Epidermal melanocyte (primary cell): ENCODE measurements around the gene FOLR1.
"Not testable (repeated sequence)": the region's sequence is repeated elsewhere in the genome, so short reads cannot be mapped to it uniquely, and the experiment has no call there.

Experiments used
- DNase-seq: peaks from one replicate; pipeline ENCODE4 v3.0.0; 2011; ENCODE audit warnings: low spot score; ENCODE audit not compliant: insufficient read length

FOLR1 gene

DNA sequence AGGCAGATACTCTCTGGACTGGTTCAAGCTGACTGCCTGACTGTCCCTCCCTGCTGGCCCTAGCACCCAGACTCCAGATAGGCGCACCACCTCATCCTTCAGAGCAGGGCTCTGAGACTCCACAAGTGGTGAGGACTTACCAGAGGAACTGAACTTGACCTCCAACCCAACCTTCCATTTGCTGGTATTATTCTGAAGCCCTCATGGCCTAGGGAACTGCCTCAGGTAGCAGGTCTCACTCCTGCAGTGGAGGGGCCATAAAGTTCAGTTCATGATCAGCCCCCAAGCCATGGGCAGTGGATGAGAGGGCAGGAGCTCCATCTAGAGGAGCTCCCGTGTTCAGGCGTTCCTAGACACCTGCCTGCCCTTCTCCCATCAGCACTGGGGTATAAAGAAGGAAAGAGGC is 10.4 kb upstream of the FOLR1 start:
- not testable (repeated sequence) for DNase-seq

DNA sequence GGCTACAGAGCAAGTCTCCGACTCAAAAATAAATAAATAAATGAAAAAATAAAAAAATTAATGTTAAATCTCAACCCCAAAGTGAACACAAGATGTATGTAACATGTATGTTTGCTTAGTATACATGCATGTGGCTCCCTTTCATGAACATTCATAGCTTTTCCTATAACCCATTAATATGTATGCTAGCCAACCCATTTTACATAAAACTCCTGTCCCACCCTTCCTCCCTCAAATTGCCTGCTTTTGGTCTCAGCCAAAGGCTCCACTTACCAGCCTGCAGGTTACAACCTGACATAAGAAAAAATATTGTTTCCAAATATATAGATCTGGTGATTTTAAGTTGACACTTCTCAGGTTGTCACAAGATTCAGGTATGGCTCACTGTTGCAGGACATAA is 3.7 kb upstream of the FOLR1 start:
- no peak for DNase-seq

DNA sequence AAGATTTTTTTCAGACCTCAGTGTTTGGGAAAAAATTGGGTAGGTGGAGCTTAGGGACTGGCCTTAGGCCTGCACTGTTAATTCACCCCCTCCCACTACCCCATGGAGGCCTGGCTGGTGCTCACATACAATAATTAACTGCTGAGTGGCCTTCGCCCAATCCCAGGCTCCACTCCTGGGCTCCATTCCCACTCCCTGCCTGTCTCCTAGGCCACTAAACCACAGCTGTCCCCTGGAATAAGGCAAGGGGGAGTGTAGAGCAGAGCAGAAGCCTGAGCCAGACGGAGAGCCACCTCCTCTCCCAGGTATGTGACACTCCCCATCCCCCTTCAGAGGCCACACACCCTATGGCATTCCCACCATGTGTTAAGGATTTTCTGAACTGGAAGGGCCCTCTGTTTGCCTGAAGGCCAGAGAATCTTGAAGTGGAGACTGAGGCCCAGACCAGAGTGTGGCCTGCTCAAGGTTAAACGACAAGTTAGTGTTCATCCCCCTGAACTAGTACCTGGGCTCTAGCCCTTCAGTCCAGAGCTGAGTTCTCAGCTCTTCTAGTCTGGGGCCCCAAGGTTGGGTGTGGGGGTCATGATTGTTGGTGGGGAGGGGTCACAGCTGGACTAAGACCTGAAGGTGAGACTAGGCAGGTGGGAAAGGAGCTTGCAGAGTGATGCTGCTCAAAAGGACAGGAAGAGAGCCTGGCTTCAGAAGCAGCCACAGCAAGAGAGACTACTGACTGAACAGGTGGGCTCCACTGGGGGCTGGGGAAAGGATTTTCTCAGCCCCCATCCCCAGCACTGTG is 2.3 kb upstream of the FOLR1 start:
- DNase-seq = no peak

DNA sequence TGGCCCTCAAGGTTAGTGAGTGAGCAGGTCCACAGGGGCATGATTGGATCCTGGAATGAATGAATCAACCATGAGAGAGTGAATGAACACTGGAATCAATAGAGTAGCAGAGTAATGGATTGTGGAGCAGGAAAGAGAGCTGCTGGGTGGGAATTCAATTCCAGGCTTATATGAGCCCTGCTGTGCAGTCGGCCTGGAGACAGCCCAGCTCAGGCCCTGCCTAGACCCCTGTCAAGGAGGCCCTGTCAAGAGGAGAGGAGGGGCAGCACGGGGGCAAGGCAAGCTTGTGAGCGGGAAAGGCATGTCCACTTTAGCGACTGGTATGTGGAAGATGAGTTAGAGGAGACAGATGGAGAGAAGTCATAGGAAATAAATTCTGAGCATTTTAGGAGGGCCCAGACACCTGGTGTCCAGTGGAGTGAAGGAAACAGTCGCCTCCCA is 1.3 kb upstream of the FOLR1 start:
- DNase-seq = no peak

DNA sequence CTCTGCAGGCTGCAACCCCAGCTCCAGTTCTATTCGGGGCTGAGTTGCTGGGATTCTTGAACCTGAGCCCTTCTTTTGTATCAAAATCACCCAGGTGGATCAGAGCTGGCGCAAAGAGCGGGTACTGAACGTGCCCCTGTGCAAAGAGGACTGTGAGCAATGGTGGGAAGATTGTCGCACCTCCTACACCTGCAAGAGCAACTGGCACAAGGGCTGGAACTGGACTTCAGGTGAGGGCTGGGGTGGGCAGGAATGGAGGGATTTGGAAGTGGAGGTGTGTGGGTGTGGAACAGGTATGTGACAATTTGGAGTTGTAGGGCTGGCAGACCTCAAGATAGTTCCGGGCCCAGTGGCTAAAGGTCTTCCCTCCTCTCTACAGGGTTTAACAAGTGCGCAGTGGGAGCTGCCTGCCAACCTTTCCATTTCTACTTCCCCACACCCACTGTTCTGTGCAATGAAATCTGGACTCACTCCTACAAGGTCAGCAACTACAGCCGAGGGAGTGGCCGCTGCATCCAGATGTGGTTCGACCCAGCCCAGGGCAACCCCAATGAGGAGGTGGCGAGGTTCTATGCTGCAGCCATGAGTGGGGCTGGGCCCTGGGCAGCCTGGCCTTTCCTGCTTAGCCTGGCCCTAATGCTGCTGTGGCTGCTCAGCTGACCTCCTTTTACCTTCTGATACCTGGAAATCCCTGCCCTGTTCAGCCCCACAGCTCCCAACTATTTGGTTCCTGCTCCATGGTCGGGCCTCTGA is 3.8 kb downstream of the FOLR1 start:
- no peak for DNase-seq

DNA sequence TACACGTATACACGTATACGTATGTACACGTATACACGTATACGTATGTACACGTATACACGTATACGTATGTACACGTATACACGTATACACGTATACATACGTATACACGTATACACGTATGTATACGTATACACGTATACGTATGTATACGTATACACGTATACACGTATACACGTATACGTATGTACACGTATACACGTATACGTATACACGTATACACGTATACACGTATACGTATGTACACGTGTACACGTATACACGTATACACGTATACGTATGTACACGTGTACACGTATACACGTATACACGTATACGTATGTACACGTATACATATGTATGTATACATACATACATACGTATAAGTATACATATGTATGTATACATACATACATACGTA is 9.5 kb downstream of the FOLR1 start:
- DNase-seq = not testable (repeated sequence)

DNA sequence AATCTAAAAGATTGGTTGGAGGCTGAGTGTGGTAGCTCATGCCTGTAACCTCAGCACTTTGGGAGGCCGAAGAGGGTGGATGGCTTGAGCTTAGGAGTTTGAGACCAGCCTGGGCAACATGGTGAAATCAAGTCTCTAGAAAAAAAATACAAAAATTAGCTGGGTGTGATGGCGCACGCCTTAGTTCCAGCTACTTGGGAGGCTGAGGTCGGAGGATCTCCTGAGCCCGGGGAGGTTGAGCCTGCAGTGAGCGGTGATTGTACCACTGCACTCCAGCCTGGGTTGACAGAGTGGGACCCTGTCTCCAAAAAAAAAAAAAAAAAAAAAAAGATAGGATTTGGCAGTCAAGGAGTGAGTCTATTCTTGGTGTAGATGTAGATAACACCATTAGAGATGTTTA is 10.6 kb downstream of the FOLR1 start:
- no peak for DNase-seq

DNA sequence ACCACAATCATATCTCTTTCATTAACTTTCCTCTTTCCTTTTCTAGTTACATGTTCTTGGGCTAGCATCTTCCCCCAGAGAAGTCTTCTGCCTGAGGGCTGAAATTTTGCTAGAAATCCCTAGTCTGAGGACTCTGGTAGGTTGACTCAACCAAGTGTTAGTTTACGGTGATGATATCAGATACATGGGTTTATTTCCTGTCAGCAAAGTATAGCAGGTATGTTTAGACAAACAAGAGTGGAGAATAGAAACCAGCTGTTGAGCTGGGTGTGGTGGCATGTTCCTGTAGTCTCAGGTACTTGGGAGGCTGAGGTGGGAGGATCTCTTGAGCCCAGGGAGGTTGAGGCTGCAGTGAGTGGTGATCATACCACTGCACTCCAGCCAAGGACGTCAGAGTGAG is 11.2 kb downstream of the FOLR1 start:
- no peak for DNase-seq

DNA sequence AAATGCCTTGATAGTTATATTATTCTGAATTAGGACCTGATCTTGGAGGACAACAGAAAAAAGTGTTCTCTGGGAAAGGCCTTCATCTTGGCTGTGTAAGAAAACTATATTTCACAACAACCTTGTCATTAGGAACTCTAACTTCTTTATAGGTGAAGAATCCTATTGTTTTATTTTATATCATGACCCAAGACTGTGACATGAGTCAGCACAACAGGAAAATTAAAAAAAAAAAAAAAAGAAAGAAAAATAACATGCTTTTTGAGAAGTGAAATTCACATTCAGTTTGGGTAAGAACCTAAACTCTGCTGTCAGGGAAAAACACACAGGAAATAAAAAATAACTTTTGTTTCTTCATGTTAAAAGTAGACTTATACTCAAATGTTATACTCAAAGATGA is 12.9 kb downstream of the FOLR1 start:
- no peak for DNase-seq

DNA sequence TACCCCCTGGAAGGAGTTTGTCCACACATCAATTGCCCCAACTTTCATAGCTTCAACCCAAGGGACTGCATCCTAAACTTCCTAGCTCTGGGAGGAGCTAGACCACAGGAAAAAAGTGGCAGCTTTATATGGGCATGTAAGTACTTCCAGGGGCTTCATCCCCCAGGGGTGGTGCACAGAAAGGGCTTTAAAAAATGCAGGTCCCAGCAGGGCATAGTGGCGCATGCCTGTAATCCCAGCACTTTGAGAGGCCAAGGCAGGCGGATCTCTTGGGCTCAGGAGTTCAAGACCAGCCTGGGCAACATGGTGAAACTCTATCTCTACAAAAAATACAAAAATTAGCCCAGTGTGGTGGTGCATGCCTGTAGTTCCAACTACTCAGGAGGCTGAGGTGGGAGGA is 14.9 kb downstream of the FOLR1 start:
- not testable (repeated sequence) for DNase-seq

DNA sequence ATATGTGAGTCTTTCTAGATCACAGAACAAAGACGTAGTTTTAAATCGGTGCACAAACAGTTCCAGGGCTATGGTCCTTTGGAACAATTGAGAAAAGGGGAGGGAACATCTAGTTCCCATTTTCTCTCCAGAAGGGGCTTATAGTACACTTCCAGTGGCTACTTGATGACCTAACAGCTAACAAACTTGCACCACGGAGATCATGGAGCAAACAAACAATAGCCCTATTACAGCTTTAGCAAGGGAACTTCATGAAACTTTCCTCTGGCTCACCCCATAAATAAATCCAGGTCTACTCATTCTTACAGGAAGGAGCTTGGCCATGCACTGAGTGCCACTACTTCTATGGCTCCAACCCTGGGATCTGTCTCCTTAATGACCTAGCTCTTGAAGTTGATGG is 16.3 kb downstream of the FOLR1 start:
- DNase-seq = no peak

DNA sequence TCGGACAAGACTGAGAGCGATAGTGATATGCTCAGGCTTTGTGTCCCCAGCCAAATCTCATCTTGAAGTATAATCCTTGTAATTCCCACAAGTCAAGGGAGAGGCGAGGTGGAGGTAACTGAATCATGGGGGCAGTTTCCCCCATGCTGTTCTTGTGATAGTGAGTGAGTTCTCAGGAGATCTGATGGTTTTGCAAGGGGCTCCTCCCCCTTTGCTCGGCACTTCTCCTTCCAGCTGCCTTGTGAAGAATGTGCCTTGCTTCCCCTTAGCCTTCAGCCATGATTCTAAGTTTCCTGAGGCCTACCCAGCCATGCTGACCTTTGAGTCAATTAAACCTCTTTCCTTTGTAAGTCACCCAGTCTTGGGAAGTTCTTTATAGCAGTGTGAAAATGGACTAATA is 17.2 kb downstream of the FOLR1 start:
- no peak for DNase-seq

DNA sequence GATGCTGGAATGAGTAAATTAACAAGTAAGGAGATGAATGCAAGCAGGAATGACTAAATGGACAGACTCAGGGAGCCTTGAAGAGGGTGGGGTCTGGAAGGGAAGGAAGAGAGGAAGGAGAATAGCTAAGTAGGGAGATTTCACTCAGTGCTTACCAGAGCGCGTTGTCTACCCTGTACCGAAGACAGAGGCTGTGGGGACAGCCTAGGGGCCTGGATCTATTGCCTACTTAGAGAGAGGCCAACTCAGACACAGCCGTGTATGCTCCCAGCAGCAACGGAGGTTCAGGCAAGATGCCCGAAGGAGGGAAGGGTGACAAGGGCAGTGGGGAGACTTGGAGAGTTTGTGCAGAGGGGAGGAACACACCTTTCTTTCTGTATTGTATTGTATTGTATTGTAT is 24.7 kb downstream of the FOLR1 start, which contains the start of gene FOLR2:
FOLR2 (plus strand) TSS at position 157 of the 400 bp plus-strand sequence. CDS start 1,791 bp downstream, outside the sequence.
- DNase-seq = no peak

DNA sequence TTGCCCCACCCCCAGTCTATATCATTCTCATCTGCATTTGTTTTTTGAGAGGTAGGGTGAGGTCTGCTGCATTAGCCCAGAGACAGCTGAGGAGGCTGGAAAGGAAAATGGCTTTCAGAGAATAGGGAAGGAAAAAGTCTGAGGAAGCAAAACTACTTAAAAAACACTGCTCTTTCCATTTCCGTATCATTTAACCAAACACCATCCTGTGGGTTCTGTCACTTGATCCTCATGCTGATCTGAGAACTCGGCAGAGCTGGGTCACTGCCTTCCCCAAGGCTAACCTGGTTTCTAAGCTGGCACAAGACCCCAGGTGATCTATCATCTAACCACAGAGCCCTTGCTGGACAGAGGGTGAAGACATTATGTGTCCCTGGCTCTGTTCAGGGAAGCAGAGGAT is 25.9 kb downstream of the FOLR1 start:
- DNase-seq = no peak

DNA sequence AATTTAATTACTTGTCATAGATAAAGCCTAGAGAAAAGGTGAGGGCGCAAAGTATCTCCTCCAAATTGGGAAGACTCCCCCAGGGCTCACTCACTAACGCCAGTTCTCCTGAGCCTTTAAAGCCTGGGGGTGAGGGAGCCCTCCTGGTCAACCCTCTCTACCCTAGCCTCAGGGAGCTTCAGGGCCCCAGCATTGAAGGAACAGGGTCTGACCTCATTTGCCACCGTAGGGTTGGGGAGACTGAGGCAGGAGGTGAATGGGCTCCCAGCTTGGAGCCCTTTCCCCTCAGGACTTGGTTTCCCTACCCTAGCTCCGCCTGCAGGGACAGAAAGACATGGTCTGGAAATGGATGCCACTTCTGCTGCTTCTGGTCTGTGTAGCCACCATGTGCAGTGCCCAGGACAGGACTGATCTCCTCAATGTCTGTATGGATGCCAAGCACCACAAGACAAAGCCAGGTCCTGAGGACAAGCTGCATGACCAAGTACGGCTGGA is 26.4 kb downstream of the FOLR1 start:
- no peak for DNase-seq

DNA sequence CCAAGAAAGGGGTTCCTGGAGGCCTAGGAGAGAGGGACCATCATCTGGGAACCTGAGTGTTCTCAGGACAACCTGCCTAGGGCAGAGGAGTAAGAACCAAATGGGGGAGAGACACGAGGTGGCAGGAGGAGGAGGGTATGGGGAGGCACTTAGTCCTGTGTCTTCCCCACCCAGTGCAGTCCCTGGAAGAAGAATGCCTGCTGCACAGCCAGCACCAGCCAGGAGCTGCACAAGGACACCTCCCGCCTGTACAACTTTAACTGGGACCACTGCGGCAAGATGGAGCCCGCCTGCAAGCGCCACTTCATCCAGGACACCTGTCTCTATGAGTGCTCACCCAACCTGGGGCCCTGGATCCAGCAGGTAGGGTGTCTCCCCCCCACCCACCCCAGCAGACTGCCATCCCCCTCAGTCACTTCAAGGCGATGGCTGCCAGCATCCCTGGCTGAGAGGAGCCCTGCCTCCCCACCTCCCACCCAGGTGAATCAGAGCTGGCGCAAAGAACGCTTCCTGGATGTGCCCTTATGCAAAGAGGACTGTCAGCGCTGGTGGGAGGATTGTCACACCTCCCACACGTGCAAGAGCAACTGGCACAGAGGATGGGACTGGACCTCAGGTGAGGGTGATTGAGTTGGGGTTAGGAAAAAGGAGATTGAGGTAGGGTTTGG is 28.9 kb downstream of the FOLR1 start:
- no peak for DNase-seq

DNA sequence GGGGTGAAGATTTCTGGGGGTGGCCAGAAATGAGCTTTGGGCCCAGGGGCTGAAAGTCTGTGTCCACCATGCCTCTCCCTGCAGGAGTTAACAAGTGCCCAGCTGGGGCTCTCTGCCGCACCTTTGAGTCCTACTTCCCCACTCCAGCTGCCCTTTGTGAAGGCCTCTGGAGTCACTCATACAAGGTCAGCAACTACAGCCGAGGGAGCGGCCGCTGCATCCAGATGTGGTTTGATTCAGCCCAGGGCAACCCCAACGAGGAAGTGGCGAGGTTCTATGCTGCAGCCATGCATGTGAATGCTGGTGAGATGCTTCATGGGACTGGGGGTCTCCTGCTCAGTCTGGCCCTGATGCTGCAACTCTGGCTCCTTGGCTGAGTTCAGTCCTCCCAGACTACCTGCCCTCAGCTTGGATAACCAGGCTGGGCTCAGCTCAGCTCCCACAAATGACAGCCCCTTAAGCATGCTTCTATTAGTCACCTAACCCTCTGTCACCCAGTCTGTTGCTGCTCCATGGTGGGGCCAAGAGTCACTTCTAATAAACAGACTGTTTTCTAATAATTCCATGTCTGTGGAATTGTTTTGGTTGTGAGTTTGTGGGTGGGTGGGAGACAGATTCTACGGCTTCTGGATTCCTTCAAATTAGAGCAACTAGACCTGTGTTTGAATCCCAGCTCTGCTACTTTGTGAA is 29.6 kb downstream of the FOLR1 start:
- DNase-seq = no peak

DNA sequence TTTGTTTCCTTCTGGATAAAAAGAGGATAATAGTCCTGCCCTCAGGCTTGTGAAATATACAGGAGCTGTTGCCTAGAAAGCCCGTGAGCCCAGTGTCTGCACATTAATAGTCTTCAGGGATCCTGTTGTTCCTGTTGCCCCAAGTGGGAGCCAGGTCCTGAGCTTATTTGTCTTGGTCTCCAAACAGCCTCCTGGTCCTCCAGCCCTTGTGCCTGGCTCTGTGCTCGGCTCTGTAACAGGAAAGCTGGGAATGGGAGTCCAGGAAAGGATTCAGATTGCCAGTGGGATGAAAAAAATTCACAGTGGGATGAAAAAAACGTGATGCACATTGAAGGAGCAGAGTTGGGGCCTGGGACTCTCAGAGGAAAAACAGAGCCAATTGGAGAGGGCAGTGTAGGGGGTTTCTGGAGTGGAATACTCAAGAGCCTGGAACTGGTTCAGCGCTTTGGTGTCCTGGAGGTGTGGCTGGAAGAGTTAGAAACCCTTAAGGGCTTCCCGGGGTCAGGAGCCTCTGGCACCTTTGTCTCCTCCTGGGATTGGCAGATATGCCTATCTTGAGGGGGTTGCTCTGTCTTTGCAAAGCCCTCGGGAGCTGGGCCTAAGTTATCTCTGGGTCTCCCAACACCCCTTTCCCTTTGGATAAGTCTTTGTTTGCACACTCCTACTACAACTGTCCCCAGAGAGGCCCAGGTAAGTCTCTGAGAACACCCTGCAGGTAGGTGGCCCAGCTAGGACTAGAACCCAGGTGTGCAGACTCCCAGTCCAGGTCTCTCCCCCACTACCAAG is 30.4 kb downstream of the FOLR1 start:
- no peak for DNase-seq

DNA sequence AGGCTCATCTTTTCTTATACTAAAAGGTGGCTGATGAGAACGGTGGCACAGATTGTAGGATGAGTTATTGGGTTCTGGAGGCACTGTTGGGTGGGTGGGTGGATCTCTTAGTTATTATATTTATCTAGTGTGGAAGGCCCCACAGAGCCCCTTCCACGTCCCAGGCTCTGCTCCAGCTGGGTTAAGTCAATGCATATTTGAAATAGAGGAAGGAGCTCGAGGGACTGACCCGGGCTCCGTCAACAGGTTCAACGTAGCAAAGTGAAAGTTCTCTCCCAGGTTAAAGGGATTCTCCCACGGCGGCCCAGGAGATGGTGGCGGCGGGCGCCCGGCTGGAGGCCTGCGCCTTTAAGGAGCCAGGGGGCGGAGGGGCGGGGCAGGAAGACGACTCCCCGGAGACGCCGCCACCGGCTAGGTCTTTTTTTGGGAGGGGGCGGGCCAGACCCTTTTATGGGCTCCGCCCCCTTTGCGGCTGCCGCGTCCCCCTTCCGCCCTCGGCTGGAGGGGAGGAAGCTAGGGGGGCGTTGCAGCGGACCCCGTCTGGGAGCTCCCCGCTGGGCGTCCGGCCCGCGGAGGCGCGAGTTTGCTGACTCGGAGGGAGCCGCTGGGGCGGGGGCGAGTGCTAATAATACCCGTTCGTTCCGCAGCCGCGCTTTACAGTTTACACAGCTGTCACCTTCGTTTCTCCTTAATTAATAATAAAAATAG is 31.1 kb downstream of the FOLR1 start:
- DNase-seq = no peak
